HUES64 (cell line): Measurements from ENCODE around the gene TM9SF2.

Source experiments
- H3K27ac ChIP-seq: 2 replicates; pipeline ENCODE4 v1.7.0; 2013; ENCODE audit warnings: low read depth, low read length, inconsistent platforms
- H3K27me3 ChIP-seq: 2 replicates; pipeline ENCODE4 v1.6.1; 2013; ENCODE audit warnings: mild to moderate bottlenecking, low read length; ENCODE audit not compliant: insufficient read depth
- H3K36me3 ChIP-seq: 2 replicates; pipeline ENCODE4 v1.6.1; 2013; ENCODE audit warnings: mild to moderate bottlenecking, low read length; ENCODE audit not compliant: insufficient read depth
- H3K4me1 ChIP-seq: 2 replicates; pipeline ENCODE4 v1.6.1; 2013; ENCODE audit warnings: mild to moderate bottlenecking, low read length, moderate library complexity; ENCODE audit not compliant: insufficient read depth
- H3K4me3 ChIP-seq: 2 replicates; pipeline ENCODE4 v1.5.1; 2013; ENCODE audit warnings: mild to moderate bottlenecking, low read length, moderate library complexity
- H3K9ac ChIP-seq: 2 replicates; pipeline ENCODE4 v1.6.1; 2013; ENCODE audit warnings: mild to moderate bottlenecking, low read depth, low read length
- H3K9me3 ChIP-seq: 2 replicates; pipeline ENCODE4 v1.6.1; 2013; ENCODE audit warnings: low read depth, low read length; ENCODE audit not compliant: insufficient read depth
- WGBS: fragments of 150-250, 120-280 bp; methylation state at CpG from one replicate; pipeline ENCODE4 v1.1.7; 2013; ENCODE audit warnings: missing lambda C conversion rate; 5-methylcytosine and 5-hydroxymethylcytosine counted together

The TM9SF2 gene

GRCh38 chr13:99542788-99543406 lies 41.6 kb downstream of the TM9SF2 start:
- WGBS: 93% methylated on average over 8 of the region's 8 CpGs
- H3K4me3 ChIP-seq: no peak overlapping the region
- H3K36me3 ChIP-seq: peaks cover 97% of the 10 kb centered on the region
- H3K9ac ChIP-seq: no peak overlapping the region
- H3K4me1 ChIP-seq: no peaks in the 10 kb centered on the region
- H3K9me3 ChIP-seq: no peaks in the 10 kb centered on the region
- no peak overlapping the region for H3K27ac ChIP-seq
- no peaks in the 10 kb centered on the region for H3K27me3 ChIP-seq

DNA sequence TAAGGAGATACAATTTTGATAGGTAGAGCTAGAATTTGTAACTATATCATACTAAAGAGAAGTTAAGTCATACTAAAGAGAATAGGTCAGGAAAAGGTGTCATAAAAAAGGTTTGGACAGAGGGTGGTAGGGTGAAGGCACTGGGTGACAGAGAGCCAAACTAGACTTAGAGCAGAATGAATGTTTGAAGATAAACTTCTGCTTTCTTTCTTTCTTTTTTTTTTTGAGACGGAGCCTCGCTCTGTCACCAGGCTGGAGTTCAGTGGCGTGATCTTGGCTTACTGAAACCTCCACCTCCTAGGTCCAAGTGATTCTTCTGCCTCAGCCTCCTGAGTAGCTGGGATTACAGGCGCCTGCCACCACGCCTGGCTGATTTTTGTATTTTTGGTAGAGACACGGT lies 44.1 kb downstream of the TM9SF2 start:
- no peak overlapping the region for H3K27ac ChIP-seq
- H3K27me3 ChIP-seq: no peaks in the 10 kb centered on the region
- H3K9me3 ChIP-seq: no peaks in the 10 kb centered on the region
- H3K4me3 ChIP-seq: no peak overlapping the region
- no peak overlapping the region for H3K9ac ChIP-seq
- no peaks in the 10 kb centered on the region for H3K4me1 ChIP-seq
- WGBS: 93% methylated on average over 6 of the region's 6 CpGs
- peaks cover 99% of the 10 kb centered on the region for H3K36me3 ChIP-seq

- Histone ChIP-seq H3K9me3 (no peaks in the 10 kb centered on the region), H3K4me1 (no peaks in the 10 kb centered on the region), H3K27me3 (no peaks in the 10 kb centered on the region), H3K9ac (no peak overlapping the region), H3K36me3 (peaks cover 99% of the 10 kb centered on the region), H3K4me3 (no peak overlapping the region), H3K27ac (no peak overlapping the region)
- 93% methylated on average over 7 of the region's 7 CpGs for WGBS
Observed at GRCh38 chr13:99545979-99546378, 44.7 kb downstream of the TM9SF2 start.

- 93% methylated on average over 7 of the region's 7 CpGs for WGBS
- no peaks in the 10 kb centered on the region for H3K9me3 ChIP-seq
- peaks cover 100% of the 10 kb centered on the region for H3K36me3 ChIP-seq
- H3K9ac ChIP-seq: no peak overlapping the region
- no peak overlapping the region for H3K27ac ChIP-seq
- no peaks in the 10 kb centered on the region for H3K4me1 ChIP-seq
- H3K4me3 ChIP-seq: no peak overlapping the region
- H3K27me3 ChIP-seq: no peaks in the 10 kb centered on the region
Observed at GRCh38 chr13:99546878-99547277, 45.6 kb downstream of the TM9SF2 start.

- WGBS: 99% methylated on average over 4 of the region's 4 CpGs
- Histone ChIP-seq H3K9me3 (no peaks in the 10 kb centered on the region), H3K9ac (no peak overlapping the region), H3K36me3 (peaks cover 100% of the 10 kb centered on the region), H3K27me3 (no peaks in the 10 kb centered on the region), H3K27ac (no peak overlapping the region), H3K4me3 (no peak overlapping the region), H3K4me1 (no peaks in the 10 kb centered on the region)
Observed at GRCh38 chr13:99548448-99548847, 47.2 kb downstream of the TM9SF2 start.

DNA sequence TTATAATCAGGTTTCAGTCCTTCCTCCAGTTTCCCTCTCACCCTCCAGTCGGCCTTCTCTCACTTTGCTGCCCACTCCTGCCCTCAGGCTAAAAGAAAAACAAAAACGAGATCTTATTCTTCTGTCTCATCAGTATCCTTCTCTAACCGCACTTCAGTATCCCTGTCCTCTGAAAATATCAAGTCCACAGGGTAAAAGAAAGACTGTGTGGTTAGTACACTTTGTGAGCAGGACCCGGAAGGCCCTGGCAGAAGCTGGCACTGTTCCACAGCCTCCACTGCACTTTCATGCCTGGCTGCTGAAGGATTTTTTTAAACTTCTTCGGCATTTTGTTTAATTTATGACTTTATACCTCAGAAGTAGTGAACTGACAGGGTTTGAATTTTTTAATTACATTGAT lies 51.8 kb downstream of the TM9SF2 start:
- H3K9me3 ChIP-seq: no peaks in the 10 kb centered on the region

GRCh38 chr13:99555149-99555548 lies 53.9 kb downstream of the TM9SF2 start:
- Histone ChIP-seq H3K27me3 (no peaks in the 10 kb centered on the region), H3K27ac (no peak overlapping the region), H3K9me3 (no peaks in the 10 kb centered on the region), H3K9ac (no peak overlapping the region), H3K4me1 (no peaks in the 10 kb centered on the region), H3K36me3 (peaks cover 93% of the 10 kb centered on the region), H3K4me3 (no peak overlapping the region)
- WGBS: 89% methylated on average over 3 of the region's 5 CpGs

More for the DNA sequence above, 51.8 kb downstream of the TM9SF2 start:
- H3K36me3 ChIP-seq: peaks cover 96% of the 10 kb centered on the region
- no peak overlapping the region for H3K27ac ChIP-seq
- 93% methylated on average over 5 of the region's 5 CpGs for WGBS
- H3K4me1 ChIP-seq: no peaks in the 10 kb centered on the region
- H3K27me3 ChIP-seq: no peaks in the 10 kb centered on the region
- no peak overlapping the region for H3K4me3 ChIP-seq
- no peak overlapping the region for H3K9ac ChIP-seq

DNA sequence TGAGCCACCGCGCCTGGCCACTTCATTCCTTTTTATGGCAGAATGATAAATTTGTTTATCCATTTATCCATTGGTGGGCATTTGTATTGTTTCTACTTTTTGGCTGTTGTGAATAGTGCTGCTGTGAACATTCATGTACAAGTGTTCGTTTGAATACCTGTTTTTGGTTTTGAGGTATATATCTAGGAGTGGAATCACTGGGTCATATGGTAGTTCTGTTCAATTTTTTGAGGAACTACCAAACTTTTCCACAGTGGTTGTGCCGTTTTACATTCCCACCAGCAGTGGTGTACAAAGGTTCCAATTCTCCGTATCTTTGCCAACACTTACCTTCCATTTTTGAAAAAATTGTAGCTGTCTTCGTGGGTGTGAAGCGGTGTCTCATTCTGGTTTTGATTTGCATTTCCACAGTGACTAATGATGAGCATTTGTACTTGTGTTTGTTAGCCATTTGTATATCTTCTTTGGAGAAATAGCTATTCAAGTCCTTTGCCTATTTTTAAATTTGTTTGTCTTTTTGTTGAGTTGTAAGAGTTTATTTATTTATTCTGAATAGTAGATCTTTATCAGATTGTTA lies 55.7 kb downstream of the TM9SF2 start:
- Histone ChIP-seq H3K9ac (no peak overlapping the region), H3K36me3 (peaks cover 91% of the 10 kb centered on the region), H3K9me3 (no peaks in the 10 kb centered on the region), H3K4me3 (no peak overlapping the region), H3K4me1 (no peaks in the 10 kb centered on the region), H3K27ac (no peak overlapping the region), H3K27me3 (no peaks in the 10 kb centered on the region)
- 98% methylated on average over 7 of the region's 7 CpGs for WGBS

DNA sequence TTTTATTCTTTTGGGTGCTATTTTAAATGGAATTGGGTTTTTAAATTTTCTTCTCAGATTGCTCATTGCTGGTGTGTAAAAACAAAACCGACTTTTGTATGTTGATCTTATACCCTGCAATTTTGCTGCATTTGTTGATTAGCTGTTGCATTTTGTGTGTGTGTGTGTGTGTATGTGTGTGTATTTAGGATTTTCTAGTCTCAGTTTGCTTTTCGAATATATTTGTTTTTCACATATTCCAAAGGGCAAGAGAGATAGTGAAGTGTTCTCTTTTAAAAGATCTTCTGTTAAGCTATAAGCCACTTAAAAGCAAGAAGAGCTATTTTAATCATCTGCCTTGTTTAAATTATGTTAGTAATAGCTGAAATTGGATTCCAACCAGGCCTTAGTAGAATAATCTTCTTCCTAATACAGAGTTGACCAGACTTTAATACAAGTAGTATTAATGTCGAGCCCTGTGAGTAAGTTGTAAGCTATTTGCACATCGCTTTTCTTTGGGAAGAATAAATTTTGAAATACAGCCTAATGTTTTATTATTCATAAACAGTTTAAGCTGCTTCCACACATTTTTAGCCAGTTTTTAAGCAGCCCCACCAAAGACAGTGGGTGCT lies 57.4 kb downstream of the TM9SF2 start:
- over 99% methylated on average over 2 of the region's 4 CpGs for WGBS
- Histone ChIP-seq H3K36me3 (peaks cover 91% of the 10 kb centered on the region), H3K9me3 (no peaks in the 10 kb centered on the region), H3K27ac (no peak overlapping the region), H3K9ac (no peak overlapping the region), H3K4me3 (no peak overlapping the region), H3K4me1 (no peaks in the 10 kb centered on the region), H3K27me3 (no peaks in the 10 kb centered on the region)

DNA sequence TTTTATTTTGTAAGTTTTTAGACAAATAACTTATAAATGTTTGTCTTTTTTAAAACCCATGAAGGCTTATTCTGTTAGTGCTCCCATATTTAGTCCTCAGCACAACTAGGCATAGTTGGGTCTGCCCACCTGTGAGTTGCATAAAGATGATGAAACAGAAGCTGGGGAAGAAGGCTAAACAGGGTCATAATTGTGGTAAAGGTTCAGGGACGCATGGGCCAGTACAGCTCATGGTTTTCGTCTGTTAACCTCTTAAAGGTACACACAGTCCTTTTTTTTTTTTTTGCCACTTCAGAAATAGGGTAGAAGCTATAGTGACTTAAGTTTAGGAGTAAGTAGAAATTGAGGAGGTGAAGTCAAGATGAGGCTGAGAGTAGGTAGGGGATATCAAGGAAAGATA lies 58.3 kb downstream of the TM9SF2 start:
- H3K36me3 ChIP-seq: peaks cover 89% of the 10 kb centered on the region
- H3K27me3 ChIP-seq: no peaks in the 10 kb centered on the region
- no peak overlapping the region for H3K9ac ChIP-seq
- H3K4me1 ChIP-seq: no peaks in the 10 kb centered on the region
- H3K4me3 ChIP-seq: no peak overlapping the region
- WGBS: 95% methylated on average over 2 of the region's 2 CpGs
- no peaks in the 10 kb centered on the region for H3K9me3 ChIP-seq
- no peak overlapping the region for H3K27ac ChIP-seq

DNA sequence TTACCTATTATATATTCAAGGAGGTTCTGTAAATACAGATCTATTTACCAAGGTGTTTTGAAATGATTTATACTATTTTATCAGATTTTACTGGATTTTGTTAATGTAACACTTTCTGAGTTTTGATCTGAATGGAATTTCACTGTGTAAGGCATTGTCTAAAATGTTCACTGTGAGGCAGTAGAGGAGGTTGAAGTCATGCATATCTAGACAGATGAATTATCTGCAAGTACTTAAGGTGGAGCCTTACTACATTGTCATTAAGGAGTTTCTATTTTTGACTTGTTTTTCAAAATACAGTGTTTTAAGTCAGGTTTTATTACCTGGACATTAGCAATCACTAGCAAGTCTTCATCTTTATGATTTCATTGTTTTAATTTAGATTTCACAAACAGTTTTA lies 62.1 kb downstream of the TM9SF2 start:
- Histone ChIP-seq H3K4me1 (peaks cover 7% of the 10 kb centered on the region; the same call in 1 of the 2 replicates), H3K4me3 (no peak overlapping the region), H3K27me3 (no peaks in the 10 kb centered on the region), H3K36me3 (peaks cover 56% of the 10 kb centered on the region), H3K9me3 (no peaks in the 10 kb centered on the region), H3K9ac (no peak overlapping the region), H3K27ac (no peak overlapping the region)
